Muscle of leg (tissue), 11 donors: ENCODE measurements around the gene MFSD6. TPM values are rescaled to one million over a fixed set of nuclear protein-coding genes. Genes with fewer than 3 reads are reported as not detected.

Source experiments
- DNase-seq: peaks from one replicate; pipeline ENCODE4 v3.0.0; 2013
- H3K27ac ChIP-seq: one replicate; pipeline ENCODE4 v1.5.1; 2013; ENCODE audit warnings: mild to moderate bottlenecking, low read length, control low read depth
- H3K27me3 ChIP-seq: one replicate; pipeline ENCODE4 v1.6.1; 2013; ENCODE audit warnings: low read length; ENCODE audit not compliant: control insufficient read depth, insufficient read depth
- H3K36me3 ChIP-seq: one replicate; pipeline ENCODE4 v1.6.1; 2013; ENCODE audit warnings: low read length; ENCODE audit not compliant: control insufficient read depth, insufficient read depth
- H3K4me1 ChIP-seq: one replicate; pipeline ENCODE4 v1.6.1; 2013; ENCODE audit warnings: low read length; ENCODE audit not compliant: control insufficient read depth, insufficient read depth
- H3K4me3 ChIP-seq: one replicate; pipeline ENCODE4 v1.5.1; 2013; ENCODE audit warnings: low read length, control low read depth
- H3K9me3 ChIP-seq: replicated peaks from 2 replicates; pipeline ENCODE4 v1.6.1; 2013; ENCODE audit warnings: low read depth, low read length; ENCODE audit not compliant: control insufficient read depth
- WGBS: methylation state at CpG from one replicate; pipeline ENCODE4 v1.1.5; 2013; ENCODE audit warnings: missing lambda C conversion rate; ENCODE audit not compliant: insufficient coverage; 5-methylcytosine and 5-hydroxymethylcytosine counted together
- polyA plus RNA-seq, 8 donors: library from polyadenylated mRNA; unstranded; fragments of 120-200 nt; gene quantifications; one replicate each; pipeline versions ENCODE4 v1.2.1 to v1.2.3, GENCODE V29; 2013; ENCODE audit warnings: inconsistent platforms in 1 of 8, low replicate concordance in 1 of 8; ENCODE audit not compliant: insufficient read length in 8 of 8, insufficient read depth in 1 of 8
- total RNA-seq: library from RNA; stranded (reverse); fragments of 120-200 nt; gene quantifications from one replicate; pipeline ENCODE4 v1.2.4, GENCODE V29; 2013

The MFSD6 gene
- total and polyA plus RNA-seq, 9 donors: 7.1 to 14.3 (median 9.0) TPM

- no peaks in the 10 kb centered on the region for H3K36me3 ChIP-seq
- no peaks in the 10 kb centered on the region for H3K27me3 ChIP-seq
- no peaks in the 10 kb centered on the region for H3K4me1 ChIP-seq
- no peak for DNase-seq
- no peak overlapping the region for H3K27ac ChIP-seq
- H3K4me3 ChIP-seq: no peak overlapping the region
- H3K9me3 ChIP-seq: no peaks in the 10 kb centered on the region
- no CpG with 5 or more reads among the region's 3 CpGs for WGBS
These were observed 142.0 kb downstream of the MFSD6 start for GRCh38 chr2:190550137-190550536.

Other genes starting within 250 kb of the MFSD6 start
- 24.4 TPM for gene HIBCH, start 88.5 kb upstream of the MFSD6 start, total RNA-seq
- gene HIBCH, start 88.5 kb upstream of the MFSD6 start, polyA plus RNA-seq: 10 to 100 TPM; 21.5 to 39.6 (median 30.6) TPM
- 7.2 TPM for gene INPP1, start 64.8 kb upstream of the MFSD6 start, total RNA-seq
- 10 to 100 TPM; 15.5 to 24.1 (median 19.3) TPM for gene INPP1, start 64.8 kb upstream of the MFSD6 start, polyA plus RNA-seq
- 7.1 TPM for gene NEMP2, start 126.4 kb downstream of the MFSD6 start, total RNA-seq
- 1 to 10 TPM; 5.0 to 9.2 (median 6.5) TPM for gene NEMP2, start 126.4 kb downstream of the MFSD6 start, polyA plus RNA-seq
- gene NAB1, start 240.7 kb downstream of the MFSD6 start, total RNA-seq: 76.7 TPM
- gene NAB1, start 240.7 kb downstream of the MFSD6 start, polyA plus RNA-seq: 10 to 100 TPM; 44.0 to 63.7 (median 55.8) TPM